ENCODE measurements around the gene USP31.

- TF ChIP-seq CTCF (IDR thresholded peaks at IDR 0.05) (no peak), POLR2AphosphoS5 (IDR thresholded peaks at IDR 0.05; ENCODE audit: insufficient read depth in 1 of 2, low read depth in 1 of 2) (no peak), POLR2A (IDR thresholded peaks at IDR 0.05) (no peak)
These were observed 1.1 kb downstream of the USP31 start for GRCh38 chr16:23148166-23148512.

Data from vagina (tissue), 2 donors.